Adrenal gland (tissue), 12 donors: ENCODE measurements around the gene GREM2. TPM values are rescaled to one million over a fixed set of nuclear protein-coding genes. Genes with fewer than 3 reads are reported as not detected.

Experiments used
- DNase-seq, 7 donors: peaks; one replicate each; pipeline ENCODE4 v3.0.0-alpha.2; 2019 to 2020
- H3K27ac ChIP-seq, 5 donors: fragments of 200-600 bp; sonication (generic) in 4 of 5; 1 replicate in 3 of 5; 2 replicates in 2 of 5; pipeline versions ENCODE4 v1.5.1 to v1.8.0; 2016 to 2020; ENCODE audit warnings: mild to moderate bottlenecking in 1 of 5
- H3K27me3 ChIP-seq: fragments of 200-600 bp; 2 replicates; pipeline ENCODE4 v1.8.0; 2021
- H3K36me3 ChIP-seq, 2 donors: fragments of 200-600 bp; replicated peaks in 1 of 2; 1 replicate in 1 of 2; 2 replicates in 1 of 2; pipeline versions ENCODE4 v1.5.1 to v1.8.0; 2018 to 2022
- H3K4me1 ChIP-seq, 2 donors: fragments of 200-600 bp; replicated peaks in 1 of 2; 1 replicate in 1 of 2; 2 replicates in 1 of 2; pipeline versions ENCODE4 v1.5.1 to v1.8.0; 2018 to 2021
- H3K4me3 ChIP-seq, 4 donors: fragments of 200-600 bp; sonication (generic) in 3 of 4; one replicate each; pipeline ENCODE4 v1.5.1; 2016 to 2018
- H3K9me3 ChIP-seq, 3 donors: fragments of 200-600 bp; sonication (generic) in 1 of 3; replicated peaks in 1 of 3; 1 replicate in 2 of 3; 2 replicates in 1 of 3; pipeline versions ENCODE4 v1.5.1 to v1.8.0; 2016 to 2021
- POLR2A ChIP-seq, 2 donors: fragments of 450-650 bp; IDR thresholded peaks; one replicate each; pipeline ENCODE4 v1.6.1; 2017; ENCODE audit warnings: antibody characterized with exemption in 2 of 2, mild to moderate bottlenecking in 2 of 2, moderate library complexity in 1 of 2
- WGBS, 4 donors: extraction: QIAGEN DNeasy Blood & Tissue Kit in 2 of 4; methylation state at CpG; one replicate each; pipeline versions ENCODE4 v1.1.5 to v1.1.7; 2013 to 2017; 5-methylcytosine and 5-hydroxymethylcytosine counted together
- intact Hi-C, 2 donors: fragments of 100-400 bp; cut with DNase I; formaldehyde crosslinking; loops; one replicate each; pipeline versions ENCODE4 v1.14.1 to v1.15.0; 2022 to 2023
- polyA plus RNA-seq, 3 donors: library from polyadenylated mRNA; stranded (reverse); fragments of 200-250 nt in 2 of 3; fragments of 350-450 nt in 1 of 3; fragmentation: Illumina TruSeq in 1 of 3; extraction: RNeasy Lipid Tissue Mini Kit (QIAGEN cat#74804) in 1 of 3; gene quantifications; one replicate each; pipeline ENCODE4 v1.2.3, GENCODE V29; 2013 to 2014
- total RNA-seq, 9 donors: library from RNA; depleted of rRNA in 4 of 9; stranded (reverse); fragments of >200 nt in 4 of 9; fragments of 120-200 nt in 1 of 9; fragmentation: NEBNext Ultra II Directional in 1 of 9; extraction: Animal tissue kit (Norgen Biotek cat#: 25700) in 1 of 9; gene quantifications; one replicate each; pipeline versions ENCODE4 v1.1.0 to v1.2.4, GENCODE V29; 2013 to 2023
- TF ChIP-seq, protein P1 (sequence below), 6 experiments: fragments of 450-650 bp in 4 of 6; fragments of 200-600 bp in 2 of 6; sonication (generic) in 1 of 6; IDR thresholded peaks; 1 replicate in 5 of 6; 2 replicates in 1 of 6; pipeline versions ENCODE4 v1.5.1 to v1.8.0; 2016 to 2021; ENCODE audit warnings: antibody characterized with exemption in 6 of 6, mild to moderate bottlenecking in 2 of 6, moderate library complexity in 1 of 6
- donor health status: healthy with polysubstance abuse.
- donor health status: Bipolar disorder and iron deficiency.
- donor health status: DM: yes; HTN: yes; CAD: no.
- donor health status: DM: no; HTN: no; CAD: no.
- donor health status: DM: no; HTN: no; CAD: no.
- donor health status: DM: yes; HTN: yes; CAD: no.

Gene GREM2
- total and polyA plus RNA-seq, 12 donors, result 0.39 to 3.2 (median 0.68) TPM

DNA sequence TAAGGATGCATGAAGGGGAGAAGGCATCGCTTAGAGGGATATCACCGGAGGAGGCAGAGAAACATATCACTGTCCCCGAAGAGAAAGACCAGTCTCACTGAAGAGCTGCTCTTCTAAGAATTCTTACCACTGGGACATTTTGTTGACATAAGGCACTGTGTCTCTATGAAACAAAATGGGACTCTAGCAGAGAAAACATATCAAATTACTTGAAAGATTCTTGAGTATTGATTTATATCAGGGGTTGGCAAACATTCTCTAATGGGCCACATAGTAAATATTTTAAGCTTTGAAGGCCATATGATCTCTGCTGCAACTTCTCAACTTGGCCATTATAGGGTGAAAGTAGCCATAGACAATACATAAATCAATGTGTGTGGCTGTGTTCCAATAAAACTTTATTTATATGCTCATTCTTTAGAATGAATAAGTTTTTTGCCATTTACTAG lies 41.0 kb upstream of the GREM2 start:
- Histone ChIP-seq H3K36me3 (no peaks in the 10 kb centered on the region), H3K27me3 (no peaks in the 10 kb centered on the region), H3K9me3 (no peaks in the 10 kb centered on the region), H3K4me3 (no peak overlapping the region), H3K4me1 (no peaks in the 10 kb centered on the region), H3K27ac (no peak overlapping the region)
- intact Hi-C loops, result no loop called here
- no peak for TF ChIP-seq POLR2A (IDR thresholded peaks at IDR 0.05)
- TF ChIP-seq, protein P1, sequence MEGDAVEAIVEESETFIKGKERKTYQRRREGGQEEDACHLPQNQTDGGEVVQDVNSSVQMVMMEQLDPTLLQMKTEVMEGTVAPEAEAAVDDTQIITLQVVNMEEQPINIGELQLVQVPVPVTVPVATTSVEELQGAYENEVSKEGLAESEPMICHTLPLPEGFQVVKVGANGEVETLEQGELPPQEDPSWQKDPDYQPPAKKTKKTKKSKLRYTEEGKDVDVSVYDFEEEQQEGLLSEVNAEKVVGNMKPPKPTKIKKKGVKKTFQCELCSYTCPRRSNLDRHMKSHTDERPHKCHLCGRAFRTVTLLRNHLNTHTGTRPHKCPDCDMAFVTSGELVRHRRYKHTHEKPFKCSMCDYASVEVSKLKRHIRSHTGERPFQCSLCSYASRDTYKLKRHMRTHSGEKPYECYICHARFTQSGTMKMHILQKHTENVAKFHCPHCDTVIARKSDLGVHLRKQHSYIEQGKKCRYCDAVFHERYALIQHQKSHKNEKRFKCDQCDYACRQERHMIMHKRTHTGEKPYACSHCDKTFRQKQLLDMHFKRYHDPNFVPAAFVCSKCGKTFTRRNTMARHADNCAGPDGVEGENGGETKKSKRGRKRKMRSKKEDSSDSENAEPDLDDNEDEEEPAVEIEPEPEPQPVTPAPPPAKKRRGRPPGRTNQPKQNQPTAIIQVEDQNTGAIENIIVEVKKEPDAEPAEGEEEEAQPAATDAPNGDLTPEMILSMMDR (IDR thresholded peaks at IDR 0.05), result no peak
- WGBS, 4 donors, result 80 to 87% (median 83%) methylated on average over 3 of the region's 3 CpGs
- DNase-seq, result no peak

GRCh38 chr1:240652549-240652948 lies 40.6 kb upstream of the GREM2 start:
- Histone ChIP-seq H3K9me3 (no peaks in the 10 kb centered on the region), H3K4me3 (no peak overlapping the region), H3K27me3 (no peaks in the 10 kb centered on the region), H3K27ac (no peak overlapping the region), H3K4me1 (no peaks in the 10 kb centered on the region), H3K36me3 (no peaks in the 10 kb centered on the region)
- no peak for DNase-seq
- TF ChIP-seq POLR2A (IDR thresholded peaks at IDR 0.05), result no peak
- TF ChIP-seq, protein P1 (IDR thresholded peaks at IDR 0.05), result no peak
- intact Hi-C loops, result no loop called here
- WGBS, 4 donors, result 43 to 50% (median 47%) methylated on average over 8 of the region's 8 CpGs

DNA sequence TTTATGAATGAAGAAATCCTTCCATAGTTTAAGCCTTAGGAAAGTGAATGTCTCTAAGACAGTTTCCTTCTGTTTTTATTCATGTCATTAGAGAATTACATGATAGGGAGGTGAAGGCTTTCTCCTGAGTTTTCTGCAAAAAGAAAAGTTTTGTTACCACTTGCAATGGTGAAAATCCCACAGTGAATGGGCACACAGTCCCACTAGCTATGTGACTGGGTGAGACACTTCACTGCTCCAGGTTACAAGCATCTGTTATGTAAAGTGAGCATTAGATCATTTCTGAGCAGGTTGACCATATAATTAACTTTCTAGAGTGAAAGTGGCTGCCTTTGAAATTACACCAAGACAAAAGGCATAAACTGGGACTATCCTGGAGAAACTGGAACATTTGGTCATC lies 38.9 kb upstream of the GREM2 start:
- Histone ChIP-seq H3K36me3 (no peaks in the 10 kb centered on the region), H3K9me3 (no peaks in the 10 kb centered on the region), H3K4me3 (no peak overlapping the region), H3K27me3 (no peaks in the 10 kb centered on the region), H3K27ac (no peak overlapping the region), H3K4me1 (no peaks in the 10 kb centered on the region)
- TF ChIP-seq POLR2A (IDR thresholded peaks at IDR 0.05), result no peak
- TF ChIP-seq, protein P1 (IDR thresholded peaks at IDR 0.05), result no peak
- intact Hi-C loops, result no loop called here
- no peak for DNase-seq

GRCh38 chr1:240649733-240650721 lies 38.1 kb upstream of the GREM2 start:
- intact Hi-C loops, result no loop called here
- TF ChIP-seq, protein P1 (IDR thresholded peaks at IDR 0.05), result no peak
- no peak for TF ChIP-seq POLR2A (IDR thresholded peaks at IDR 0.05)
- WGBS, 4 donors, result 59 to 63% (median 61%) methylated on average over 17 of the region's 17 CpGs

More at GRCh38 chr1:240649733-240650721, 38.1 kb upstream of the GREM2 start:
- H3K4me1 ChIP-seq, result no peaks in the 10 kb centered on the region
- H3K36me3 ChIP-seq, result no peaks in the 10 kb centered on the region
- H3K27ac ChIP-seq, result no peak overlapping the region
- DNase-seq, result no peak
- no peak overlapping the region for H3K4me3 ChIP-seq
- H3K9me3 ChIP-seq, result no peaks in the 10 kb centered on the region
- H3K27me3 ChIP-seq, result no peaks in the 10 kb centered on the region
